Transverse colon (tissue), 3 donors: ENCODE data around the gene TMEM41A.

Experiments used
- CTCF ChIP-seq, 5 experiments: fragments of 200-600 bp in 3 of 5; fragments of 450-650 bp in 2 of 5; sonication (generic) in 3 of 5; IDR thresholded peaks; 1 replicate in 2 of 5; 2 replicates in 3 of 5; pipeline ENCODE4 v1.5.1; 2016 to 2017; ENCODE audit warnings: antibody characterized with exemption in 5 of 5, inconsistent platforms in 3 of 5, mild to moderate bottlenecking in 2 of 5, moderate library complexity in 1 of 5
- EP300 ChIP-seq: sonication (generic); formaldehyde crosslinking; IDR thresholded peaks from one replicate; pipeline ENCODE4 v1.6.1; 2017; ENCODE audit warnings: antibody characterized with exemption, low read depth

- no peak for TF ChIP-seq EP300
- TF ChIP-seq CTCF (IDR thresholded peaks at IDR 0.05), result no peak
Observed at GRCh38 chr3:185448107-185448506, 50.7 kb downstream of the TMEM41A start.
